Sigmoid colon (tissue), 4 donors: Measurements from ENCODE around the gene LMO1.

Experiments
- POLR2A ChIP-seq, 2 donors: fragments of 450-650 bp; IDR thresholded peaks; one replicate each; pipeline ENCODE4 v1.6.1; 2016; ENCODE audit warnings: antibody characterized with exemption in 2 of 2, mild to moderate bottlenecking in 2 of 2, moderate library complexity in 2 of 2
- POLR2AphosphoS5 ChIP-seq, 4 donors: sonication (generic); formaldehyde crosslinking; IDR thresholded peaks; one replicate each; pipeline ENCODE4 v1.6.1; 2017; ENCODE audit warnings: antibody characterized with exemption in 4 of 4
- TF ChIP-seq, protein P1 (sequence below), 4 experiments: fragments of 450-650 bp in 3 of 4; fragments of 200-600 bp in 1 of 4; IDR thresholded peaks; one replicate each; pipeline ENCODE4 v1.5.1; 2016 to 2019; ENCODE audit warnings: antibody characterized with exemption in 4 of 4, mild to moderate bottlenecking in 3 of 4, moderate library complexity in 2 of 4

DNA sequence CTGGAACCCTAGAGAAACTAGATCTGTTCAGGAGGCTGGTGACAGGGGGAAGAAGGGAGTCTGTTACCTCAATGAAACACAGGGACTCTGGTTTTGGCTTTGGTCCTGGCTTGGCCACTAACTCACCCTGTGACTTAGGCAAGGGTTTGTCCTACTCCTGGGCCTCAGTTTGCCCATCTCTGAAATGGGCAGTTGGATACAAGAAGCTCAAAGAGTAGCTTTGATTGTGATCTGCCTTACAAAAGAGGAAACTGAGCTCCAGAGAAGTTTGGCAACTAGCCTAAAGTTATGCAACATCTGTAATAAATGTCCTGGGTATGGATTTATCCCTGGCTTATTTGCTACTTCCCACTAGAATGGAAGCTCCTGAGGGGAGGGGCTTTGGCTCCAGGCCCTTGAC, 24.0 kb upstream of the LMO1 start:
- TF ChIP-seq, protein P1, sequence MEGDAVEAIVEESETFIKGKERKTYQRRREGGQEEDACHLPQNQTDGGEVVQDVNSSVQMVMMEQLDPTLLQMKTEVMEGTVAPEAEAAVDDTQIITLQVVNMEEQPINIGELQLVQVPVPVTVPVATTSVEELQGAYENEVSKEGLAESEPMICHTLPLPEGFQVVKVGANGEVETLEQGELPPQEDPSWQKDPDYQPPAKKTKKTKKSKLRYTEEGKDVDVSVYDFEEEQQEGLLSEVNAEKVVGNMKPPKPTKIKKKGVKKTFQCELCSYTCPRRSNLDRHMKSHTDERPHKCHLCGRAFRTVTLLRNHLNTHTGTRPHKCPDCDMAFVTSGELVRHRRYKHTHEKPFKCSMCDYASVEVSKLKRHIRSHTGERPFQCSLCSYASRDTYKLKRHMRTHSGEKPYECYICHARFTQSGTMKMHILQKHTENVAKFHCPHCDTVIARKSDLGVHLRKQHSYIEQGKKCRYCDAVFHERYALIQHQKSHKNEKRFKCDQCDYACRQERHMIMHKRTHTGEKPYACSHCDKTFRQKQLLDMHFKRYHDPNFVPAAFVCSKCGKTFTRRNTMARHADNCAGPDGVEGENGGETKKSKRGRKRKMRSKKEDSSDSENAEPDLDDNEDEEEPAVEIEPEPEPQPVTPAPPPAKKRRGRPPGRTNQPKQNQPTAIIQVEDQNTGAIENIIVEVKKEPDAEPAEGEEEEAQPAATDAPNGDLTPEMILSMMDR (IDR thresholded peaks at IDR 0.05) = no peak
- TF ChIP-seq POLR2A (IDR thresholded peaks at IDR 0.05) = no peak
- TF ChIP-seq POLR2AphosphoS5 (IDR thresholded peaks at IDR 0.05) = no peak
